SU-DHL-6 (cell line): ENCODE data around the gene C19orf85.

Experiments
- H2AFZ ChIP-seq: fragments of 200-600 bp; sonication (generic); 2 replicates; pipeline ENCODE4 v1.6.1; 2014; ENCODE audit warnings: low read depth, mild to moderate bottlenecking, moderate library complexity, mixed read lengths, antibody characterized with exemption, low read length; ENCODE audit not compliant: severe bottlenecking
- H3F3A ChIP-seq: fragments of 200-600 bp; shearing (Covaris generic); 2 replicates; pipeline ENCODE4 v1.6.0; 2016; ENCODE audit warnings: antibody characterized with exemption, mild to moderate bottlenecking; ENCODE audit not compliant: insufficient read depth
- H3K27ac ChIP-seq: fragments of 200-600 bp; sonication (generic); 2 replicates; pipeline ENCODE4 v1.5.1; 2016; ENCODE audit warnings: low read depth, mild to moderate bottlenecking, low read length, moderate library complexity, mixed read lengths
- H3K27me3 ChIP-seq: fragments of 200-600 bp; sonication (generic), shearing (Covaris generic); 2 replicates; pipeline ENCODE4 v1.6.0; 2014; ENCODE audit warnings: mild to moderate bottlenecking, low read length
- H3K36me3 ChIP-seq: fragments of 200-600 bp; sonication (generic); 2 replicates; pipeline ENCODE4 v1.6.1; 2014; ENCODE audit warnings: mild to moderate bottlenecking, low read length, mixed read lengths
- H3K4me2 ChIP-seq: fragments of 300-600, 200-600 bp; shearing (Covaris generic), sonication (generic); 2 replicates; pipeline ENCODE4 v1.6.0; 2014; ENCODE audit warnings: low read length, low read depth, mild to moderate bottlenecking; ENCODE audit not compliant: poor library complexity, severe bottlenecking
- H3K4me3 ChIP-seq: fragments of 200-600 bp; sonication (generic); 2 replicates; pipeline ENCODE4 v1.5.1; 2014; ENCODE audit warnings: antibody characterized with exemption, low read length, mild to moderate bottlenecking, mixed read lengths; ENCODE audit not compliant: insufficient read depth, poor library complexity, severe bottlenecking
- H3K79me2 ChIP-seq: fragments of 200-600 bp; sonication (generic); 2 replicates; pipeline ENCODE4 v1.6.1; 2014; ENCODE audit warnings: mild to moderate bottlenecking, low read length, moderate library complexity; ENCODE audit not compliant: insufficient read depth
- H3K9ac ChIP-seq: fragments of 200-600 bp; sonication (generic); 2 replicates; pipeline ENCODE4 v1.7.0; 2014; ENCODE audit warnings: mild to moderate bottlenecking, low read length
- H3K9me2 ChIP-seq: fragments of 200-600 bp; sonication (generic); replicated peaks from 2 replicates; pipeline ENCODE4 v1.6.1; 2014; ENCODE audit warnings: low read length; ENCODE audit not compliant: insufficient read depth
- H3K9me3 ChIP-seq: fragments of 200-600 bp; sonication (generic); 2 replicates; pipeline ENCODE4 v1.6.1; 2014; ENCODE audit warnings: low read length, mixed read lengths; ENCODE audit not compliant: insufficient read depth
- H4K20me1 ChIP-seq: fragments of 200-600 bp; sonication (generic); 2 replicates; pipeline ENCODE4 v1.6.1; 2014; ENCODE audit warnings: low read depth, mild to moderate bottlenecking, antibody characterized with exemption, low read length, moderate library complexity, mixed read lengths
- EZH2phosphoT487 ChIP-seq: fragments of 200-600 bp; sonication (generic), shearing (Covaris generic); conservative IDR thresholded peaks from 2 replicates; pipeline ENCODE4 v1.6.1; 2018; ENCODE audit warnings: mild to moderate bottlenecking, antibody characterized with exemption, low read length, moderate library complexity, mixed read lengths
- TF ChIP-seq, protein P1 (sequence below): fragments of 200-600 bp; sonication (generic); IDR thresholded peaks from one replicate; pipeline ENCODE4 v1.5.1; 2017; ENCODE audit warnings: antibody characterized with exemption, mild to moderate bottlenecking, low read length, moderate library complexity; ENCODE audit not compliant: insufficient read depth, poor library complexity, severe bottlenecking

Gene C19orf85

DNA sequence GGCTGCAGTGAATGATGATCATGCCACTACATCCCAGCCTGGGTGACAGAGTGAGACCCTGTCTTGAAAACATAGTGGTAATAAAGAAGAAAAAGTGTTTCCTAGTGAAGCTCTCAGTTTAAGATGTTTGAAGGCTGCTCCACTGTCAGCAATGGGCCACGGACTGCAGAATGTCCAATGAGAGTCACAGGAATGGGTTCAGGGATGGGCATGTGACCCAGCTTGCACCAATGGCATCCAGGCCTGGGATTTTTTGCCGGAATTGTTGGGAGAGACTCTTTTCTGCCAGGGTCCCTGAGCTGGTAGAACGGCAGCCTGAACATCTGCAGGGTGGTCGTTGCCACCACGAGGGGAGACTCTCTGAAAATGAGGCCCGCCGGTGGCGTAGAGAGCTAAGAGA lies 27.7 kb downstream of the C19orf85 start:
- Histone ChIP-seq H3K27me3 (no peaks in the 10 kb centered on the region), H3K9ac (no peak overlapping the region), H3K27ac (no peak overlapping the region), H3K36me3 (no peaks in the 10 kb centered on the region), H3F3A (no peaks in the 10 kb centered on the region), H3K79me2 (no peaks in the 10 kb centered on the region), H3K9me2 (no peaks in the 10 kb centered on the region), H2AFZ (no peak overlapping the region), H3K4me2 (no peak overlapping the region), H3K4me3 (no peak overlapping the region), H3K9me3 (no peaks in the 10 kb centered on the region), H4K20me1 (no peaks in the 10 kb centered on the region)
- TF ChIP-seq, protein P1, sequence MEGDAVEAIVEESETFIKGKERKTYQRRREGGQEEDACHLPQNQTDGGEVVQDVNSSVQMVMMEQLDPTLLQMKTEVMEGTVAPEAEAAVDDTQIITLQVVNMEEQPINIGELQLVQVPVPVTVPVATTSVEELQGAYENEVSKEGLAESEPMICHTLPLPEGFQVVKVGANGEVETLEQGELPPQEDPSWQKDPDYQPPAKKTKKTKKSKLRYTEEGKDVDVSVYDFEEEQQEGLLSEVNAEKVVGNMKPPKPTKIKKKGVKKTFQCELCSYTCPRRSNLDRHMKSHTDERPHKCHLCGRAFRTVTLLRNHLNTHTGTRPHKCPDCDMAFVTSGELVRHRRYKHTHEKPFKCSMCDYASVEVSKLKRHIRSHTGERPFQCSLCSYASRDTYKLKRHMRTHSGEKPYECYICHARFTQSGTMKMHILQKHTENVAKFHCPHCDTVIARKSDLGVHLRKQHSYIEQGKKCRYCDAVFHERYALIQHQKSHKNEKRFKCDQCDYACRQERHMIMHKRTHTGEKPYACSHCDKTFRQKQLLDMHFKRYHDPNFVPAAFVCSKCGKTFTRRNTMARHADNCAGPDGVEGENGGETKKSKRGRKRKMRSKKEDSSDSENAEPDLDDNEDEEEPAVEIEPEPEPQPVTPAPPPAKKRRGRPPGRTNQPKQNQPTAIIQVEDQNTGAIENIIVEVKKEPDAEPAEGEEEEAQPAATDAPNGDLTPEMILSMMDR: no peak
- no peak for TF ChIP-seq EZH2phosphoT487

DNA sequence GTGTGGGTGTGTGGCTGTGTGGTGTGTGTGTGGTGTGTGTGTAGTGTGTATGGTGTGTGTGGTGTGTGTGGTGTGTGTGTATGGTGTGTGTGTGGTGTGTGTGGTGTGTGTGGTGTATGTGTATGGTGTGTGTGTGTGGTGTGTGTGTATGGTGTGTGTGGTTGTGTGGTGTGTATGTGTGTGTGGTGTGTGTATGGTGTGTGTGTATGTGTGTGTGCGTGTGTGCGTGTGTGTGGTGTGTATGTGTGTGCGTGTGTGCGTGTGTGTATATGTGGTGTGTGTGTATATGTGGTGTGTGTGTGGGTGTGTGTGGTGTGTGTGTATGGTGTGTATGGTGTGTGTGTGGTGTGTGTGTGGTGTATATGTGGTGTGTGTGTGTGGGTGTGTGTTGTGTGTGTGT lies 29.5 kb downstream of the C19orf85 start:
- no peaks in the 10 kb centered on the region for H3K9me3 ChIP-seq
- H3K9me2 ChIP-seq: no peaks in the 10 kb centered on the region
- TF ChIP-seq EZH2phosphoT487: no peak
- TF ChIP-seq, protein P1: no peak
- no peak overlapping the region for H3K4me2 ChIP-seq
- H3K79me2 ChIP-seq: no peaks in the 10 kb centered on the region
- H3K9ac ChIP-seq: no peak overlapping the region
- H3K36me3 ChIP-seq: no peaks in the 10 kb centered on the region
- no peaks in the 10 kb centered on the region for H3K27me3 ChIP-seq
- H3K4me3 ChIP-seq: no peak overlapping the region
- no peak overlapping the region for H3K27ac ChIP-seq
- no peak overlapping the region for H2AFZ ChIP-seq
- no peaks in the 10 kb centered on the region for H3F3A ChIP-seq
- no peaks in the 10 kb centered on the region for H4K20me1 ChIP-seq

DNA sequence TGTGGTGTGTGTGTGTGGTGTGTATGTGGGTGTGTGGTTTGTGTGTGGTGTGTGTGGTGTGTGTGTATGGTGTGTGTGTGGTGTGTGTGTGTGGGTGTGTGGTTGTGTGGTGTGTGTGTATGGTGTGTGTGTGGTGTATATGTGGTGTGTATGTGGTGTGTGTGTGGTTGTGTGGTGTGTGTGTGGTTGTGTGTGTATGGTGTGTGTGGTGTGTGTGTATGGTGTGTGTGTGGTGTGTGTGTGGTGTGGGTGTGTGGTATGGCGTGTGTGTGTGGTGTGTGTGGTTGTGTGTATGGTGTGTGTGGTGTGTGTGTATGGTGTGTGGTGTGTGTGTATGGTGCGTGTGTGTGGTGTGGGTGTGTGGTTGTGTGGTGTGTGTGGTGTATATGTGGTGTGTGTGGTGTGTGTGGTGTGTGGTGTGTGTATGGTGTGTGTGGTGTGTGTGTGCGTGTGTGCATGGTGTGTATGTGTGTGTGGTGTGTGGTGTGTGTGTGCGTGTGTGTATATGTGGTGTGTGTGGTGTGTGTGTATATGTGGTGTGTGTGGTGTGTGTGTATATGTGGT lies 30.1 kb downstream of the C19orf85 start:
- H3K36me3 ChIP-seq: no peaks in the 10 kb centered on the region
- H3F3A ChIP-seq: no peaks in the 10 kb centered on the region
- H3K9me2 ChIP-seq: no peaks in the 10 kb centered on the region
- no peaks in the 10 kb centered on the region for H3K9me3 ChIP-seq
- no peak overlapping the region for H2AFZ ChIP-seq
- no peaks in the 10 kb centered on the region for H3K27me3 ChIP-seq
- H3K9ac ChIP-seq: no peak overlapping the region
- no peak overlapping the region for H3K4me2 ChIP-seq
- no peaks in the 10 kb centered on the region for H3K79me2 ChIP-seq
- TF ChIP-seq EZH2phosphoT487: no peak
- TF ChIP-seq, protein P1: no peak
- no peaks in the 10 kb centered on the region for H4K20me1 ChIP-seq
- H3K4me3 ChIP-seq: no peak overlapping the region
- H3K27ac ChIP-seq: no peak overlapping the region
